Activated T-cell treated with anti-CD3 and anti-CD28 coated beads for 4 hours (primary cell): Measurements from ENCODE around the gene SRR.
"Not testable (repeated sequence)": the region's sequence is repeated elsewhere in the genome, so short reads cannot be mapped to it uniquely, and the experiment has no call there.

Experiments
- DNase-seq: peaks from one replicate; pipeline ENCODE4 v3.0.0-alpha.2; 2020

The SRR gene

DNA sequence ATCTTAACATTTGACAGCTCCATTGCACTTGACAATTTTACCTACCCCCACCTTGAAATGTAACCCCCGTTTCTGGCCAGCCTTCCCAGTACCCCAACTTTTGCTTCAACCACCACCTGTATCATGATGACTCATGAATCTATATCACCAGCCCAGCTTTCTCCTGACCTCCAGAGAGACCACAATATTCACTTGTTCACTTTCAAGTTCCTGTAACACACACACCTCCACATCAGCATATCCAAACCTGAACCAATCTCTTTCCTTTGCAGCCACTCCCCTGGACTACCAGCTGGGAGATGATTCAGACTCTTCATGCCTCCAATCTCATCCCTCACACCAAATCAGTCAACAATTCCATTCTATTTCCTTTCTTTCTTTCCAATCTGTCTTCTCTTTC lies 8.2 kb upstream of the SRR start:
- DNase-seq = no peak

DNA sequence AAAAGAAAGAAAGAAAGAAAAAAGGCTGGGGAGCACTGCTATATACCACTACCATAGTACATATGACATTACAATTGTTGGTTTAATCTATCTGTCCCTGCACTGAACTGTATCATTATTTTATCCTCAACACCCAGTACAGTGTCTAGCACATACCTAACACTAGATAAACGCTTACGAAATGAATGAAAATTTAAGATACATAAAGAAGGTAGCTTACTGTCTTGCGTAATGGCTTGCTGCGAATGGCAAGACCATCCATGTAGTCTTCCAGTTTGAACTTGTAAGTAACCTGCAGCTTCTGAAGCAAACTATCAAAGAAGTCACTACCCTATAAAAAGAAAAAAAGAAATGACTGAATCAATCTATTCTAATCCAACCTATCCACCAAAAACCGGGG lies 6.7 kb upstream of the SRR start:
- no peak for DNase-seq

DNA sequence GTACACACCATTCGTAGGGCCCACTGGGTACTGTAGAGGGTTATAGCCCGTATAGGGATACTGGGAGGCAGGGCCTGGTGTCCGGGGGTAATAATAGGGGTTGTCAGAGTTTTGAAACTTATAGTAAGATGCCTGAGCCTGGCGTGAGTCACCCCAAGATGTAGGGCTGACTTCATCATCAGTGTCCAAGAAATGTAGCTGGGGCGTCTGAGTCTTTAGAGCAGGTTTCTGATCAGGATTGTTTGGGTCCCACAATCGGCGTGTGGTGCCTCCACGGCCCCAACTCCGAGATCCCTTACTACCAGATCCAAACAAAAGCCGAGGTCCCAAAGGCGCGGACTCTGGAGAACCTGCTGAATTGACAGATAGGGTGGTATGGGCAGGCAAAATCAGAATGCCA lies 4.6 kb upstream of the SRR start:
- no peak for DNase-seq

DNA sequence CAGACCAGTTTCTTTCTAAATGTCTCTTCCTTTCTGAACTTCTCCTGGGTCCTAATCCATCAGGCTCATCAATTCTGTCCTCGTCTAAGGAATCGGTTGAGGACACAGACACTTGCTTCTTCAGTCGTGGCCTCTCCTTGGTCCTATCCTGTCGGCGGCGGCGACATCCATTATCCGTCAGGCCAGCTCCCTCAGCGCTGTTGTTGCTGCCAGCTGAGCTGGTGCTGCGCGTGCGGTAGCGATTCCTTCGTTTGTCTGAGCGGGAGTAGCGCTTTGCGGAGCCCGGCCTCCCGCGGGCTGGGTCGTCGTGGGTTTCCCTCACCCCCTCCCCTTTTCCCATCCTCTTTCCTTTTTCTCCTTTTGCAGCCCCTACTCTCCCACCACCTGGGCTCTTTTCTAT lies 4.0 kb upstream of the SRR start:
- DNase-seq = no peak

DNA sequence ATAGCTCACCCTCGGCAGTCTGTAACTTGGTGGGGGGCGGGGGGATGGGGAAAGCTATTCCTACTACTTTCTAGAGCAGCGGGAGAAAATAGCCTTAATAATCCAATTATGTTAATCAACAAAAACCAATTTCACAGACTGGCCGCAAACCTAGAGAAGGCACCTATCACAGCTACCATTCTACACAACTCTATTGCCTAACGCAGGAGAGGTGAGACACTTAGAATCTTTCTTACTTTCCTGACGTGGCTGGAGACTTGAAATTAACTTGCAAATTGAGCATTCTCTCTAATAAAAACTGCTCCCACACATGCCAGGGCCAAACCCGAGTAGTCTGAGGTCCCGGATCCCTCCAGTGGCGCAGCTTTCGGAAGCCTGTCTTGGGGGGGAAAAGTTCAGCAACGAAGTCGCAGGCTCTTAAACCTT lies 959 bp upstream of the SRR start:
- DNase-seq = no peak

DNA sequence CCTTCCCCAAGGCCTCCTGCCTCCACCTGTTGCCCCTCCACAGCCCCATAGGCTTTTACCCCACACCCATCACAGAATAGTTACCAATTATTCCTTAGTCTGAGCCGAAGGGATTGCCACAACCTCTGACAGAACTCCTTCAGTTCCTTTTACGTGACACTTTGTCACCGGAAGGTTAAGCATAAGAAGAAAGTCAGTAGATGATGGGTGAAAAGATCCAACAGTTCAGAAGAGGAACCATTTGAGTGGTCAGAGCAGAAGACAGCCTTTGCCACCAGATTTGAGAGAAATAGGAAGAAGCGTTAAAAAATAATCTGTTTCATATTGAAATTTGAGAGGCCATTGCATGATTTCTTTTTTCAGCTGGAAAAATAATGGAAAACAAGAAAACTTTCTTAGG lies 1.2 kb downstream of the SRR start:
- DNase-seq = no peak

DNA sequence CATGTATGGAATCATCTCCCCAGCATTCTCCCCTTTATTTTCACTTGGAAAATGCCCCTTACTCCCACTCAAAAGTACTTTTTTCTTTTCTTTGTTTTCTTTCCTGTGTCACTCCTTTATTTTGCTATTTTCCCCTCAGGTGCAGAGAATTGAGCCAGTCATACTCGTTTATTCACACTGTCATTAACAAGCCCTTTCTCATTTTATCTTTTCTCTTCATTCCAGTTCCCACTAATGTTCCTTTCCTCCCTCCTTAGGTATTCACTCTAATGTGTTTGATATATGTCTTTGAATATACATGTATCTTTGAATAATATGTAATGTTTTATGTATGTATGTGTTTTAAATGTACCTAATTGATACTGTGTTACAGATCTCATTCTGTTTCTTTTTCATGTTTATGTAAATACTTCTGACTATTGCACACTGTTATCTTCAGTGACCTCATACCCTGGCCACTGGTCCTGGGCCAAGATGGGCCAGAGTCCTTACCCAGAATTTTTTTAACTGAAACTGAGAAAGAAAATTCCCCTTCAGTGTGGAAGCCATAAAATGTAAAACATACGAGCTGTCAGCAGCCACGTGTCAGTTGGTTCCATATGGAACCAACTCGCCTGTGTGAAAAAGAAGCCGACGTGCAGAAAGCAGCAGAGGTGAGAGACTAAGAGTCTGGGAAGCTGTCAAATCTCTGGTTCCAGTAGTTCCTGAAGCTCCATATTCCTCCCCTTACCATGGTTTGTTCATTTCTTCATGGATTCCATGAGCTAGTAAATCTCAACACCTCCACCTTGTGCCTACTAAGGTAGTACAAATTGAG lies 5.8 kb downstream of the SRR start:
- DNase-seq = no peak

DNA sequence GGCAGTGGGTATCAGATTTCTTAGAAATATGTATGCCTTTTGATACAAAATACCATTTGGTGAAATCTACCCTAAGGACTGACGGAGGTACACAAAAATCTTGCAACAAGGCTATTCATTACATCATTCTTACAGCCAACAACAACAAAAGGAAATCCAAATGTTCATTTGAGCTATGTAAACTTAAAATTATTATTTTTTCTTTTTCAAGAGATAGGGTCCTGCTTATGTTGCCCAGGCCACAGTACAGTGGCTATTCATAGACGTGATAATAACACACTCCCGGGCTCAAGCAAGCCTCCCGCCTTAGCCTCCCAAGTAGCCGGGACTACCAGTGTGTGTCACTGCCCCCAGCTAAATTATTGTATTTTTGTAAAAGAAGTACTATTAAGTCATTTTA lies 9.0 kb downstream of the SRR start:
- no peak for DNase-seq

DNA sequence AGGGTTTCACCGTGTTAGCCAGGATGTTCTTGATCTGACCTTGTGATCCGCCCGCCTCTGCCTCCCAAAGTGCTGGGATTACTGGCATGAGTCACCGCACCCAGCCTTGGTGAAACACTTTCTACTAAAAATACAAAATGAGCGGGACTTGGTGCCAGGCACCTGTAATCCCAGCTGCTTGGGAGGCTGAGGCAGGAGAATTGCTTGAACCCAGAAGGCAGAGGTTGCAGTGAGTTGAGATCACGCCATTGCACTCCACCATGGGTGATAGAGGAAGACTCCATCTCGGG lies 13.1 kb downstream of the SRR start:
- DNase-seq = not testable (repeated sequence)

DNA sequence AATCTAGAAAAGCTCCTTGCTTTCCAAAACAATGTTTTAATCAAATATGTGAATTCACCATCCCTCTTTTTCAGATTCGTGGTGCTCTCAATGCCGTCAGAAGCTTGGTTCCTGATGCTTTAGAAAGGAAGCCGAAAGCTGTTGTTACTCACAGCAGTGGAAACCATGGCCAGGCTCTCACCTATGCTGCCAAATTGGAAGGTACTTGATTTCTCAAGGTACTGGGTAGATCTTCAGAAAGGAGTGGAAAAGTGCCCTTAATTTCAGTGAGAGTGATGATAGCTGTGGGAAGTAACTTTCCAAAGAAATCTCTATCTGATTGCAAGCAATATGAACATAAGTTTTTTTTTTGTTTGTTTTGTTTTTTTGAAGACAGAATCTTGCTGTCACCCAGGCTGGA lies 14.0 kb downstream of the SRR start:
- DNase-seq = no peak

DNA sequence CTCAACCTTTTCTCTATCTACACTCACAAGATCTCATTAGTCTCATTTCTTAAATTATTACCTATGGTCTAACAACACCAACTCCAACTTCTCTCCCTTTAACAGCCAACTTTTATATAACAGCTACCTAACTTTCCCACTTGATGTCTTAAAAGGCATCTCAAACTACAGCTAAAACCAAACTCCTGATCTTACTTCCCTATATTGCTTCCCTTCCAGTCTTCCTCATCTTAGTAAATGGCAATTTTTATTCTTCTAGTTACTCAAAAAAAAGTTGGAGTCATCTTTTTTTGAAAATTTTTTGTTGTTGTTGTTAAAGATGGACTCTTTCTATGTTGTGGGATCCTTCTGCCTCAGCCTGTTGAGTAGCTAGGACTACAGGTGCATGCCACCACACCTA lies 15.3 kb downstream of the SRR start:
- no peak for DNase-seq

DNA sequence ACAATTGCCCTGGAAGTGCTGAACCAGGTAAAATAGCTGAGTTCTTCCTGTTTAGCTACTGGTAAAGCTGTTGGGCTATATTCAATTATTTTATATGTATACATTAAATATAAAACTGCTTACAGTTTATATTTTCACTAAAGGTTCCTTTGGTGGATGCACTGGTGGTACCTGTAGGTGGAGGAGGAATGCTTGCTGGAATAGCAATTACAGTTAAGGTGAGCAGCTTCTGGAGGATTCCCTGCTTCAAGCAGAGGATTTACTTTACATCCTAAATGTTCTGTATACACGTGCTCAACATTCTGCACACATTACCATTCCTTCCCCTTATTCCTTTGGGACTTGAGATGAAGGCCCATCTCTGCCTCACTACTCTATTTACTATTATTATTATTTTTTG lies 17.6 kb downstream of the SRR start:
- no peak for DNase-seq

DNA sequence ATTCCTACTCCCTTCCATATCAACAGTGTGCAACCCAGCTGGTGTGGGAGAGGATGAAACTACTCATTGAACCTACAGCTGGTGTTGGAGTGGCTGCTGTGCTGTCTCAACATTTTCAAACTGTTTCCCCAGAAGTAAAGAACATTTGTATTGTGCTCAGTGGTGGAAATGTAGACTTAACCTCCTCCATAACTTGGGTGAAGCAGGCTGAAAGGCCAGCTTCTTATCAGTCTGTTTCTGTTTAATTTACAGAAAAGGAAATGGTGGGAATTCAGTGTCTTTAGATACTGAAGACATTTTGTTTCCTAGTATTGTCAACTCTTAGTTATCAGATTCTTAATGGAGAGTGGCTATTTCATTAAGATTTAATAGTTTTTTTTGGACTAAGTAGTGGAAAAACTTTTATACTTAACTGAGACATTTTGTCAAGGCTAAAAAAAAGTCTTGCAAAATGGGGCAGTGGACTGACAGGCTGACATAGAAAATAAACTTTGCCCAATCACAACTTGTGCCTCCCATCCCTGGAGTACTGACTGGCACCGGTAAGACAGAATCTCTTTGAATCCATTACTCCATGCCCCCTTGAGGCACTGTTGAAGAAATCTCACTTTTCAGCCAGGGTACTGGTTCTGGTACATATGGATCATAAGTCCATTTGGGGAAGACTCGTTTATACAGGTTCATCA lies 20.0 kb downstream of the SRR start:
- DNase-seq = no peak

DNA sequence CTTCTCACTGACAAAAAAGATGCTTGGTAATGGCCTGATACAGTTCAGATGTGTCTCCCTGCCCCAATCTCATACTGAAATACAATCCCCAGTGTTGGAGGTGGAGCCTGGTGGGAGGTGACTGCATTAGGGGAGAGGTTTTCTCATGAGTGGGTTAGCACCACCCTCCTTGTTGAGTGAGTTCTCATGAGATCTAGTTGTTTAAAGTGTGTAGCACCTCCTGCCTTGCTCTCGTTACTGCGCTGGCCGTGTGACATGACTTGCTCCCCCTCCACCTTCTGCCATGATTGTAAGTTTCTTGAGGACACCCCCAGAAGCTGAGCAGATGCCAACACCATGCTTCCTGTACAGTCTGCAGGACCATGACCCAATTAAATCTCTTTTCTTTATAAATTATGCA lies 27.6 kb downstream of the SRR start:
- no peak for DNase-seq

DNA sequence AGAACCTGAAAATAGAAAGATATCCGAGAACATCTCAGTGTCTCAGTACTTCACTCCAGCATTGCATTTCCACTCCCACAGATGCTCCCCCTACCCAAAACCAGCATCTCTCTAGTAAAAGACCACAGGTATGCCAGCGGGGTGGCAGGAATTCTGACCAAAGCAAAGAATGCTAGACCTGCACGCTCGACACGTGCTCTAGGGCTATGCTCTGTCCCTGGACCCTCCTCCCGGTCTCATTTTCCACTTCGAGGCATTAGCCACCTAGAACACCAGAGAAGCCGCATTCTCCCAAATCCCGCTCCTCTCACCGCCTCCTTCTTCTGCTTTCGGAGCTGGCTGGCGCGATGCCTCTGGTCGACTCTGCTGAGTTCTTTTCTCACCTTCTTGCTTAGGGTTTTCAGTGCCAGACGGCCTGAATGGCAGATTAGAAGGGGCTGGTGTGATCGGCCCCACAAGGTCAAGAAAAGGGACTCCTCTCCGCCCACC lies 32.0 kb downstream of the SRR start:
- no peak for DNase-seq

DNA sequence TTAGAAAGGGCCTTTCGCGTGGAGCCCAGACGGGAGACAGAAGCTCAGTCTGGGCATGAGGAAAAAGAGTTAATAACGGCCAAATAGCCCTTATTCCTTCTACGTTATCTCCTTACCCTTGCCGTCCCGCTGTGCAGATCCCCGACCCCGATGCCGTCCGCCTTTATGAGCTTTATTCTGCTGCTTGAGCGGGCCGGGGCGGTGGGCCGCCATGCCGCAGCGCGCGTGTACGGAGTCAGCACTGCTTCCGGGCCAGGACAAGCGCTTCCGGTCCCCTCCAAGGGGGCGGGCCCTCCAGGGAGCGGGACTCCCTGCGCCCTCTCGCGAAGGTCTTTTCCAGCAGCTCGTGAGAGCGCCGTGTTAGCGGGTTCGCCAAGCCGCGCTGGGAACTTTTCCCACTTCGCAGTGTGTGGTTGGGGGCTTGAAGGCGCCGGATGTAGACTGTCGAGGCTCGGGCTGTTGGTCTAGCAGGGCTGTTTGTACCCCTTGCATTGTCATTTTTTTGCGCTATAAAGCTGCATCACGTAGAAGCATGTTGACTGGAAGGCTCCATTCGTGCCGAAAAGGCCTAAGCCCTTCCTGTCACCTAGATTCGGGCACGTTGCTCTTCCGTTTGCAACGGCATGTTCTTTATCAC lies 32.6 kb downstream of the SRR start, which contains the start of gene TSR1:
TSS of gene TSR1 (minus strand) at position 243 of the 637 bp plus-strand sequence. CDS start at position 213, 30 bp downstream.
- DNase-seq = peak; percentile 87

DNA sequence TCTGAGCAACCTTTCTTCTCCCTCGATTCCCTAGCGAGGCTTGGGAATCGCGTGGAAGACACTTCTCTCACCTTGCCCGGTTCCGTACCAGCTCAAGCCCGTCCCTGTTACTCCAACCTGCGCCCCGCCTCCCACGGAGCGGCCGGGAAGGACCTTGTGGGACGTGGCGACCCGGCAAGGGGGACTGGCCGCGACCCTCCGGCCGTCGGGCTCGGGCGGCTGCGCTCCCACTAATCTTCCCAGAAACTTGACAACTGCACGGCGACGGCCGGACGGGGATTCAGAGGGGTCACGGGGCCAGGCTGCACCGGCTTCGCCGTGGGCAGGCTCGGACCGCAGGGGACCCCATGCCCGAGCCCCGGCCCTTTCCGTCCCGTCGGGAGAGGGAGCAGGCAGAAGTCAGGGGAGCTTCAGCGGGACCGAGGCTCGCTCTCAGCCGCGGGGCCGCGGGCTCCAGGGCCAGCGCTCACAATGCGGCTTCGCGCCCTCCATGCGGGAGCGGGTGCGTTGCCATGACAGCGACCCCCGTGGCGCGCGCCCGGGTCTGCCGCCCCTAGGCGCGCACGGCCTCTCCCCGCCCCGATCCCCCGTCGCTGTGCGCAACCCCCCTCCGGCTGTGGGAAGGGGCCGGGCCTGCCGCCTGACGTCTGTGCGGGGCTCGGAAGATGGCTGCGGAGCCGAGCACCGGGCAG lies 33.2 kb downstream of the SRR start, which contains the start of gene SGSM2:
TSS of gene SGSM2 (plus strand) at position 650 of the 692 bp plus-strand sequence. CDS start 188 bp downstream, outside the sequence.
- DNase-seq = peak; percentile 48

DNA sequence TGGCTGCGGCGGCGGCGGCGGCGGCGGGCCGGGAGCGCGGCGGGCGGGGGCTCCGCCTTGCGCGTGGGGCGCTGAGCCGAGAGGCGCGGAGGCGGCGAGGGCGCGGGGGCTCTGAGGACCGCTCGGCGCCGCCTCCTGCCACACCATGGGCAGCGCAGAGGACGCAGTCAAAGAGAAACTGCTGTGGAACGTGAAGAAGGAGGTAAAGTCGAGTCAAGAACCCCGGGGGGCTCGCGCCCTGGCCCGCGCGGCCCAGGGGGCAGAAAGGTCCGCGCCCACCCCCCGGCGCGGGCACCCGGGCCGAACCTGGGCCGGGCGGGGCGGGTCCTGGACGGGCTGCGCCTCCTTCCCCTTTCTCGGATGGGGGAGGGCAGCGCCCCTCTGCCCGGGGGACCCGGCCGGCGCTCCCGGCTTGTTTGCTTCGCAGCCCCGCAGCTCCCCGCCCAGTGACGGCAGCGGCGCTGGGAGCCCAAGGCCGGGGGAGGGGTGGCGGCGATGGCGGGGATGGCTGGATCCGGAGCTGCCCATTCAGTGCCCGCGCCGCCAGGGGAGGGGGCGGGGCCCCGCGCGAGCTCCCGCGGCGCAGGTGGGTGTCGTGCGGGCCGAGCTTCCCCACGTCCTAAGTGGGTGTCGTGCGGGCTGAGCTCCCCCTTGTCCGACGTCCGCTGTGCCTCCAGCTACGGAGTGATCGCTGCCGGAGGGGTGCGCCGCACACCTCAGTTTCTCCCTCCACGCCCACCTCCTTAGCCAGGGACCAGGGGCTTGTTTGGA lies 34.0 kb downstream of the SRR start:
- peak; percentile 14 for DNase-seq

DNA sequence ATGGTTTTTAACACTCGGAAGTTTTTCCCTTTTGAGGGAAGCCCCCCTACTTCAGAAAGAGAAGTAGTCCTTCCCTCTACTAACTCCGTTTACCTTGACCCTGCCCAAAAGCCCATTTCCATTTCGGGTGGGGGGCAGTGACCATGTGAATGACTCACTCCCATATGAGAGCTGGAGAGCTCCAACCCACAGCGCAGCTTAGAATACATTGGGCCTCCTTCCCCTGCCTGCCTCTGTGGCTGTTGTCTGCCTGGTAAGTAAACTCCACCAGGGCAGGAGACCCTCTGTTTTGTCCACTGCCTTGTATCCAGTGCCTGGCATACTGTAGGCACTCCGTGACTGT lies 34.5 kb downstream of the SRR start:
- peak; percentile 9 for DNase-seq

DNA sequence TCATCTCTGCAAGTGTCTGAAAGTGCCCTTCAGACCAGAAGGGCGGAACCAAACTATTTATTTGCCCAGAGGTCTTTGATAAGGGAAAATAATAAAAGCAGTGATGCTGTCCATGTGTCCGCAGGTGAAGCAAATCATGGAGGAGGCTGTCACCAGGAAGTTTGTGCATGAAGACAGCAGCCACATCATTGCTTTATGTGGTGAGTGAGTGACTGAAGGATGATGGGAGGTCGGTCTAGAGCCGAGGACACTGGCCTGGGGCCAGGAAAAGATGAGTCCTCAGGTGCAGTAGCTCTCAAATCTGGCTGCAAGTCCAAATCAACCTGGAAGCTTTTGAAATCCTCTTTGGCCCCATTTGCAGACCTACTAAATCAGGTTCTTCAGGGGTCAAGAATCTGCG lies 39.7 kb downstream of the SRR start:
- no peak for DNase-seq

DNA sequence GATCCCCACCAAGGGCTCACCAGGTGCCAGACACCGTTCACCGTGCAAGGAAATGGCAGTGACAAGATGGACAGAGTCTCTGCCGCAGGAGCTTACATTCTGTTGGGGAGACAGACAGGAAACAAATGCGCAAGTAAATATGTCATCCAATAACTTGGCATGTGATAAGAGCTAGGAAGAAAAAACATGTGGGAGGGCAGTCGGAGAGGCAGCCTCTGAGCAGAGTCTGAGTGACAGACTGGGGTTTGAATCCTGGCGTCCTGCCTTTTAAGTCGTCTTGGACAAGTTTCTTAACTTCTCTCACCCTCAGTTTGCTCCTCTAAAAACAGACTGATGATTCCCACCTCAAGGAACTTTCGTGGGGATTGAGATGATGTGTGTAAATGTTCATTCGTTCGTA lies 40.8 kb downstream of the SRR start:
- DNase-seq = no peak

DNA sequence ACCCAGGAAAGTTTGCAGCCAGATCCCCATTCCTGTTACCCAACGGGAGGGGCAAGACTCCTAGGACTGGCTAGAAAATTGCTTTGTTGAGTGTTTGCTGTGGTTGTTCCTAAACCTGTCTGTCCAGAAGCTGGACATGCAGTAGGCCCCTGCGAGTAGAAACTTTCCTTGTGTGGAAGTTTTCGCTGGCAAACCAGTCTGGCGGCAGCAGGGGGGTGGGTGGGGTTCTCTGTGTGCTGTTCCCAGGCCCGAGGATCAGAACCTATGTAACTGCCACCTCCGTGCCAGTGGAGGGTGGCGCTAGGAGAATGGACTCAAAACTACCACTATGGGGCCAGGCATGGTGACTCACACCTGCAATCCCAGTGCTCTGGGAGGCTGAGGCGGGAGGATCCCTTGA lies 42.7 kb downstream of the SRR start:
- no peak for DNase-seq
